Smooth muscle cell (in vitro differentiated cells): ENCODE measurements around the gene CDK15. TPM values are rescaled to one million over a fixed set of nuclear protein-coding genes. Genes with fewer than 3 reads are reported as not detected.

ENCODE experiments used
- DNase-seq: peaks from one replicate; lab custom pipeline; 2025; ENCODE audit not compliant: unreplicated experiment; lab: John Stamatoyannopoulos, UW
- H2AFZ ChIP-seq: fragments of 200-600 bp; sonication (generic); 2 replicates; pipeline ENCODE4 v1.6.0; 2016; ENCODE audit warnings: antibody characterized with exemption, low read depth, mild to moderate bottlenecking
- H3F3A ChIP-seq: fragments of 200-600 bp; sonication (generic); 2 replicates; pipeline ENCODE4 v1.6.0; 2017; ENCODE audit warnings: antibody characterized with exemption, low read depth
- H3K27ac ChIP-seq: fragments of 200-600 bp; sonication (generic); 2 replicates; pipeline ENCODE4 v1.5.1; 2016; ENCODE audit warnings: low read depth, mild to moderate bottlenecking
- H3K27me3 ChIP-seq: fragments of 200-600 bp; sonication (generic); 2 replicates; pipeline ENCODE4 v1.6.1; 2016; ENCODE audit warnings: low read depth, mild to moderate bottlenecking
- H3K36me3 ChIP-seq: fragments of 200-600 bp; sonication (generic); 2 replicates; pipeline ENCODE4 v1.5.1; 2016; ENCODE audit warnings: low read depth
- H3K4me1 ChIP-seq: fragments of 200-600 bp; sonication (generic); 2 replicates; pipeline ENCODE4 v1.5.1; 2016; ENCODE audit warnings: low read depth
- H3K4me2 ChIP-seq: fragments of 200-600 bp; sonication (generic); 2 replicates; pipeline ENCODE4 v1.6.0; 2016; ENCODE audit warnings: mild to moderate bottlenecking
- H3K4me3 ChIP-seq: fragments of 200-600 bp; sonication (generic); 2 replicates; pipeline ENCODE4 v1.5.1; 2016; ENCODE audit warnings: mild to moderate bottlenecking
- H3K79me2 ChIP-seq: fragments of 200-600 bp; sonication (generic); 2 replicates; pipeline ENCODE4 v1.6.0; 2016; ENCODE audit warnings: low read depth, mild to moderate bottlenecking
- H3K9ac ChIP-seq: fragments of 200-600 bp; sonication (generic); 2 replicates; pipeline ENCODE4 v1.6.0; 2016; ENCODE audit warnings: low read depth
- H3K9me3 ChIP-seq: fragments of 200-600 bp; sonication (generic); replicated peaks from 2 replicates; pipeline ENCODE4 v1.5.1; 2016; ENCODE audit warnings: low read depth
- H4K20me1 ChIP-seq: fragments of 200-600 bp; sonication (generic); 2 replicates; pipeline ENCODE4 v1.6.0; 2016; ENCODE audit warnings: low read depth
- CTCF ChIP-seq: fragments of 200-600 bp; sonication (generic); IDR thresholded peaks from 2 replicates; pipeline ENCODE4 v1.5.1; 2017; ENCODE audit warnings: borderline replicate concordance, mild to moderate bottlenecking, antibody characterized with exemption; ENCODE audit not compliant: insufficient read depth, poor library complexity, severe bottlenecking
- WGBS: methylation state at CpG from one replicate; pipeline ENCODE4 v1.1.7; 2016; ENCODE audit warnings: low lambda C conversion rate; 5-methylcytosine and 5-hydroxymethylcytosine counted together
- polyA plus RNA-seq: library from polyadenylated mRNA; unstranded; fragments of >200 nt; fragmentation: Nextera tagmentation; extraction: Ambion mirVana; gene quantifications from 2 replicates; pipeline ENCODE4 v1.2.1, GENCODE V29; 2016
- total RNA-seq: library from RNA; depleted of rRNA; stranded (reverse); fragments of >200 nt; gene quantifications from 2 replicates; pipeline ENCODE4 v1.2.3, GENCODE V29; 2014

Gene CDK15
- total and polyA plus RNA-seq, 2 experiments from 2014 or later, result 0.40 to 0.93 TPM

- TF ChIP-seq CTCF, result no peak
- H4K20me1 ChIP-seq, result no peaks in the 10 kb centered on the region
- no peaks in the 10 kb centered on the region for H3K79me2 ChIP-seq
- no peaks in the 10 kb centered on the region for H3F3A ChIP-seq
- H3K27ac ChIP-seq, result no peak overlapping the region
- no peak overlapping the region for H2AFZ ChIP-seq
- no peaks in the 10 kb centered on the region for H3K4me1 ChIP-seq
- no peaks in the 10 kb centered on the region for H3K36me3 ChIP-seq
- no peaks in the 10 kb centered on the region for H3K27me3 ChIP-seq
- H3K9ac ChIP-seq, result no peak overlapping the region
- no peak overlapping the region for H3K4me2 ChIP-seq
- no peak overlapping the region for H3K4me3 ChIP-seq
- 97% methylated on average over 6 of the region's 6 CpGs for WGBS
- H3K9me3 ChIP-seq, result no peaks in the 10 kb centered on the region
- DNase-seq, result no peak
Measured at GRCh38 chr2:201919308-201919634, 112.9 kb downstream of the CDK15 start.

GRCh38 chr2:201923436-201924328 lies 117.3 kb downstream of the CDK15 start:
- H3K4me3 ChIP-seq, result no peak overlapping the region
- H3K4me1 ChIP-seq, result no peaks in the 10 kb centered on the region
- H3K4me2 ChIP-seq, result no peak overlapping the region
- H3K9me3 ChIP-seq, result no peaks in the 10 kb centered on the region
- no peak overlapping the region for H2AFZ ChIP-seq
- no peak for DNase-seq
- H3K27ac ChIP-seq, result no peak overlapping the region
- WGBS, result 79% methylated on average over 10 of the region's 10 CpGs
- no peaks in the 10 kb centered on the region for H4K20me1 ChIP-seq
- H3K9ac ChIP-seq, result no peak overlapping the region
- H3K36me3 ChIP-seq, result no peaks in the 10 kb centered on the region
- TF ChIP-seq CTCF, result no peak
- no peaks in the 10 kb centered on the region for H3K79me2 ChIP-seq
- H3K27me3 ChIP-seq, result no peaks in the 10 kb centered on the region
- no peaks in the 10 kb centered on the region for H3F3A ChIP-seq

- no peaks in the 10 kb centered on the region for H3K36me3 ChIP-seq
- H3K4me1 ChIP-seq, result no peaks in the 10 kb centered on the region
- no peak overlapping the region for H3K4me2 ChIP-seq
- H3K27me3 ChIP-seq, result no peaks in the 10 kb centered on the region
- H3K9ac ChIP-seq, result no peak overlapping the region
- WGBS, result 95% methylated on average over 5 of the region's 5 CpGs
- no peaks in the 10 kb centered on the region for H3K9me3 ChIP-seq
- DNase-seq, result no peak
- no peaks in the 10 kb centered on the region for H3F3A ChIP-seq
- no peaks in the 10 kb centered on the region for H3K79me2 ChIP-seq
- H3K4me3 ChIP-seq, result no peak overlapping the region
- H2AFZ ChIP-seq, result no peak overlapping the region
- H4K20me1 ChIP-seq, result no peaks in the 10 kb centered on the region
- no peak overlapping the region for H3K27ac ChIP-seq
- no peak for TF ChIP-seq CTCF
Measured at GRCh38 chr2:201924453-201924852, 118.1 kb downstream of the CDK15 start.

GRCh38 chr2:201925056-201925455 lies 118.7 kb downstream of the CDK15 start:
- Histone ChIP-seq H4K20me1 (no peaks in the 10 kb centered on the region), H3K36me3 (no peaks in the 10 kb centered on the region), H3K9ac (no peak overlapping the region), H3K27me3 (no peaks in the 10 kb centered on the region), H3K4me1 (no peaks in the 10 kb centered on the region), H3K79me2 (no peaks in the 10 kb centered on the region), H3K9me3 (no peaks in the 10 kb centered on the region), H2AFZ (no peak overlapping the region), H3K4me2 (no peak overlapping the region), H3F3A (no peaks in the 10 kb centered on the region), H3K27ac (no peak overlapping the region), H3K4me3 (no peak overlapping the region)
- no peak for DNase-seq
- WGBS, result 91% methylated on average over 5 of the region's 5 CpGs
- no peak for TF ChIP-seq CTCF
